Neural cell (in vitro differentiated cells): ENCODE results near the gene FYB1. TPM values are rescaled to one million over a fixed set of nuclear protein-coding genes. Genes with fewer than 3 reads are reported as not detected.

Experiments used
- H2AFZ ChIP-seq: fragments of 200-600, 300-800 bp; sonication (generic), shearing (Covaris generic); 2 replicates; pipeline ENCODE4 v1.6.0; 2014; ENCODE audit warnings: low read depth, mild to moderate bottlenecking, antibody characterized with exemption, low read length, moderate library complexity
- H3F3A ChIP-seq: fragments of 200-600 bp; shearing (Covaris generic); 2 replicates; pipeline ENCODE4 v1.6.1; 2016; ENCODE audit warnings: mild to moderate bottlenecking, moderate library complexity, mixed read lengths, antibody characterized with exemption, low read length; ENCODE audit not compliant: insufficient read depth, poor library complexity, severe bottlenecking
- H3K27ac ChIP-seq: fragments of 200-600, 300-800 bp; sonication (generic), shearing (Covaris generic); 2 replicates; pipeline ENCODE4 v1.5.1; 2014; ENCODE audit warnings: mild to moderate bottlenecking, low read length, moderate library complexity
- H3K27me3 ChIP-seq: fragments of 300-800, 200-600 bp; sonication (generic), shearing (Covaris generic); 2 replicates; pipeline ENCODE4 v1.6.0; 2014; ENCODE audit warnings: mild to moderate bottlenecking, low read depth, low read length, moderate library complexity; ENCODE audit not compliant: insufficient read depth
- H3K36me3 ChIP-seq: fragments of 300-800, 200-600 bp; sonication (generic), shearing (Covaris generic); 2 replicates; pipeline ENCODE4 v1.5.1; 2014; ENCODE audit warnings: mild to moderate bottlenecking, antibody characterized with exemption, low read length, moderate library complexity; ENCODE audit not compliant: insufficient read depth
- H3K4me2 ChIP-seq: fragments of 300-800, 200-600 bp; sonication (generic), shearing (Covaris generic); 2 replicates; pipeline ENCODE4 v1.6.0; 2014; ENCODE audit warnings: mild to moderate bottlenecking, low read length
- H3K4me3 ChIP-seq: fragments of 300-800, 200-600 bp; sonication (generic), shearing (Covaris generic); 2 replicates; pipeline ENCODE4 v1.5.1; 2014; ENCODE audit warnings: mild to moderate bottlenecking, low read length, moderate library complexity
- H3K79me2 ChIP-seq: fragments of 200-600 bp; shearing (Covaris generic); replicated peaks from 2 replicates; pipeline ENCODE4 v1.6.0; 2014; ENCODE audit warnings: mild to moderate bottlenecking, low read length, moderate library complexity; ENCODE audit not compliant: insufficient read depth
- H3K9ac ChIP-seq: fragments of 300-800, 200-600 bp; sonication (generic), shearing (Covaris generic); 2 replicates; pipeline ENCODE4 v1.6.1; 2016; ENCODE audit warnings: mild to moderate bottlenecking, low read length, mixed read lengths
- H3K9me2 ChIP-seq: fragments of 200-600 bp; shearing (Covaris generic); 2 replicates; pipeline ENCODE4 v1.6.1; 2016; ENCODE audit warnings: mild to moderate bottlenecking, low read length, mixed read lengths; ENCODE audit not compliant: insufficient read depth
- H3K9me3 ChIP-seq: fragments of 200-600, 300-800 bp; sonication (generic), shearing (Covaris generic); 2 replicates; pipeline ENCODE4 v1.6.1; 2016; ENCODE audit warnings: mild to moderate bottlenecking, mixed run types, low read length, moderate library complexity, mixed read lengths
- H4K20me1 ChIP-seq: fragments of 200-600 bp; shearing (Covaris generic); 2 replicates; pipeline ENCODE4 v1.6.1; 2016; ENCODE audit warnings: mild to moderate bottlenecking, mixed run types; ENCODE audit not compliant: insufficient read depth
- EP300 ChIP-seq: fragments of 450-650 bp; conservative IDR thresholded peaks from 2 replicates; pipeline ENCODE4 v1.6.1; 2014; ENCODE audit warnings: antibody characterized with exemption, mild to moderate bottlenecking, moderate library complexity; ENCODE audit not compliant: poor library complexity, severe bottlenecking
- EZH2 ChIP-seq: fragments of 200-600, 300-800 bp; shearing (Covaris generic), sonication (generic); IDR thresholded peaks from 2 replicates; pipeline ENCODE4 v1.6.1; 2014; ENCODE audit warnings: antibody characterized with exemption, low read length, borderline replicate concordance, mild to moderate bottlenecking; ENCODE audit not compliant: insufficient read depth, poor library complexity, severe bottlenecking
- MXI1 ChIP-seq: fragments of 450-650 bp; conservative IDR thresholded peaks from 2 replicates; pipeline ENCODE4 v1.6.1; 2014; ENCODE audit warnings: antibody characterized with exemption, mild to moderate bottlenecking; ENCODE audit not compliant: poor library complexity, severe bottlenecking
- POLR2AphosphoS5 ChIP-seq: IDR thresholded peaks from 2 replicates; pipeline ENCODE4 v1.6.1; 2012
- RAD21 ChIP-seq: fragments of 450-650 bp; conservative IDR thresholded peaks from 2 replicates; pipeline ENCODE4 v1.6.1; 2014; ENCODE audit warnings: antibody characterized with exemption, mild to moderate bottlenecking, moderate library complexity
- SMC3 ChIP-seq: fragments of 450-650 bp; conservative IDR thresholded peaks from 2 replicates; pipeline ENCODE4 v1.6.1; 2014; ENCODE audit warnings: antibody characterized with exemption, mild to moderate bottlenecking, moderate library complexity; ENCODE audit not compliant: poor library complexity
- polyA plus RNA-seq: library from polyadenylated mRNA; depleted of rRNA; stranded (reverse); fragments of >200 nt; gene quantifications from 2 replicates; pipeline ENCODE4 v1.2.3, GENCODE V29; 2014
- TF ChIP-seq, protein P1 (sequence below): IDR thresholded peaks from 2 replicates; pipeline ENCODE4 v1.6.1; 2012; ENCODE audit warnings: borderline replicate concordance
- TF ChIP-seq, protein P2 (sequence below): fragments of 450-650 bp; IDR thresholded peaks from 2 replicates; pipeline ENCODE4 v1.5.1; 2014; ENCODE audit warnings: antibody characterized with exemption, mild to moderate bottlenecking, moderate library complexity; ENCODE audit not compliant: poor library complexity, severe bottlenecking

The FYB1 gene
- polyA plus RNA-seq, 1 donor from 2014 or later, result not detected

DNA sequence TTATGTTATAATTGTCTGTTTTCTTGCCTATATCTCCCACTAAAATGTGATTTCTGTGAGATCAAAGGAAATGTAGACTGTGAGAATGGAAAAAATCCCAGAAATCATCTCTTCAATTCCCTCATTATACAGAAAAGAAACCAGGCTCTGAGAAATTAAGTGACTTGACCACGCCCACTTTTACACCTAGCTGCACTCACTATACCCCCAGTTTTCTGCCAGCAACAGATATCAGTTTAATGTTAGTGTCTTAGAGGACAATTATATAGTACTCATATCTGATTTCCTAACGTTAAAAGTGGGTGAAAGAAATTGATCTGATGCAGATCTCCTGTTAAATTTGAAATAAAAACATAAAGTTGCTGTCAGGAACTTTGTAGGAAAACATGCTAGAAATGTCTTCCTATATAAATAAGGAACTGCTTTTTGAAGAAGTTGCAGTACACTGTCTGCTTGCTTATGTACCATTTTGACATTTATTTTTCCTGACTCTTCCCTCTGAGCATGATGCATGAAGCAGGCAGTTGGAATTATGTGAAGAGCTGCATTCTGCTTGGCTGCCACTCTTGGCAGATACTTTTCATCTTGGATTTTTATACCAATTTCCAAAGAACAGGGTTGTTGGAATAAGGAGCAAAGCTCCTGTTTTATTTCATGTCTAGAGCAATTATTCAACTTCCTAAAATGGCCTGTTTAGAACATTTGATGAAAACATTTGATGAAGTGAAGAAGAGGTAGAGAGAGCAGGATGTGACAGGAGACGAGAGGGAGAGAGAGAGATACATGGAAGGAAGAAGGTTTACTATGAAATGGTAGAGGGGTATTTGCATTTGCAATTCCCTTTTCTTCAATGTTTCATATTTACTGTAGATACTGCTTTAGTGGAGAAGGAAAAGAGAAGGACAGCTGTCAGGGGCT, 87.9 kb downstream of the FYB1 start:
- H2AFZ ChIP-seq, result no peak overlapping the region
- no peak overlapping the region for H3K27ac ChIP-seq
- H3K4me3 ChIP-seq, result peak overlapping the region; percentile 26

DNA sequence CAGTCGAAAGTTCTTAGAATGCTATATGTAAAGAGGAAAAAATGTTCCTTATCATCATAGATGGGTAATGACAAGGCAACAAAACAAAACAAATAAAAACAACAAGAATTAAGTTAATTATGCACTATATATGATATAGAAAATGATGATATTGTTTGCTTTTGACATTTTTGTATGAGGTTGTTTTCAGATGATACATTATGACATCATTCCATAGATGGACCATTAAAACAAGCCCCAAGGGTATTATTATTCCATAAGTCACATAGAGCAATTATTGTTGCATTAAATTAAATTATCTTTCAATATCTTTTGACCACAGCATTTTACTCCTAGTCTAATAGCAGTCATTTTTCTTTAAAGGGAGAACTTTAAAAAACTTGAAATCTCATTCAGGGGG, 88.6 kb downstream of the FYB1 start:
- H3K27ac ChIP-seq, result no peak overlapping the region
- no peaks in the 10 kb centered on the region for H3K79me2 ChIP-seq
- no peak overlapping the region for H3K4me3 ChIP-seq

More for the DNA sequence above, 87.9 kb downstream of the FYB1 start:
- Histone ChIP-seq H3K9me2 (no peaks in the 10 kb centered on the region), H3K9ac (no peak overlapping the region), H3K27me3 (no peaks in the 10 kb centered on the region), H3K4me2 (no peak overlapping the region), H3K79me2 (no peaks in the 10 kb centered on the region), H3F3A (no peaks in the 10 kb centered on the region), H3K36me3 (no peaks in the 10 kb centered on the region), H4K20me1 (no peaks in the 10 kb centered on the region), H3K9me3 (no peaks in the 10 kb centered on the region)
- TF ChIP-seq SMC3, result no peak
- TF ChIP-seq, protein P1, sequence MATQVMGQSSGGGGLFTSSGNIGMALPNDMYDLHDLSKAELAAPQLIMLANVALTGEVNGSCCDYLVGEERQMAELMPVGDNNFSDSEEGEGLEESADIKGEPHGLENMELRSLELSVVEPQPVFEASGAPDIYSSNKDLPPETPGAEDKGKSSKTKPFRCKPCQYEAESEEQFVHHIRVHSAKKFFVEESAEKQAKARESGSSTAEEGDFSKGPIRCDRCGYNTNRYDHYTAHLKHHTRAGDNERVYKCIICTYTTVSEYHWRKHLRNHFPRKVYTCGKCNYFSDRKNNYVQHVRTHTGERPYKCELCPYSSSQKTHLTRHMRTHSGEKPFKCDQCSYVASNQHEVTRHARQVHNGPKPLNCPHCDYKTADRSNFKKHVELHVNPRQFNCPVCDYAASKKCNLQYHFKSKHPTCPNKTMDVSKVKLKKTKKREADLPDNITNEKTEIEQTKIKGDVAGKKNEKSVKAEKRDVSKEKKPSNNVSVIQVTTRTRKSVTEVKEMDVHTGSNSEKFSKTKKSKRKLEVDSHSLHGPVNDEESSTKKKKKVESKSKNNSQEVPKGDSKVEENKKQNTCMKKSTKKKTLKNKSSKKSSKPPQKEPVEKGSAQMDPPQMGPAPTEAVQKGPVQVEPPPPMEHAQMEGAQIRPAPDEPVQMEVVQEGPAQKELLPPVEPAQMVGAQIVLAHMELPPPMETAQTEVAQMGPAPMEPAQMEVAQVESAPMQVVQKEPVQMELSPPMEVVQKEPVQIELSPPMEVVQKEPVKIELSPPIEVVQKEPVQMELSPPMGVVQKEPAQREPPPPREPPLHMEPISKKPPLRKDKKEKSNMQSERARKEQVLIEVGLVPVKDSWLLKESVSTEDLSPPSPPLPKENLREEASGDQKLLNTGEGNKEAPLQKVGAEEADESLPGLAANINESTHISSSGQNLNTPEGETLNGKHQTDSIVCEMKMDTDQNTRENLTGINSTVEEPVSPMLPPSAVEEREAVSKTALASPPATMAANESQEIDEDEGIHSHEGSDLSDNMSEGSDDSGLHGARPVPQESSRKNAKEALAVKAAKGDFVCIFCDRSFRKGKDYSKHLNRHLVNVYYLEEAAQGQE, result peak; percentile 36
- no peak for TF ChIP-seq RAD21
- no peak for TF ChIP-seq MXI1
- TF ChIP-seq EZH2, result no peak
- TF ChIP-seq, protein P2, sequence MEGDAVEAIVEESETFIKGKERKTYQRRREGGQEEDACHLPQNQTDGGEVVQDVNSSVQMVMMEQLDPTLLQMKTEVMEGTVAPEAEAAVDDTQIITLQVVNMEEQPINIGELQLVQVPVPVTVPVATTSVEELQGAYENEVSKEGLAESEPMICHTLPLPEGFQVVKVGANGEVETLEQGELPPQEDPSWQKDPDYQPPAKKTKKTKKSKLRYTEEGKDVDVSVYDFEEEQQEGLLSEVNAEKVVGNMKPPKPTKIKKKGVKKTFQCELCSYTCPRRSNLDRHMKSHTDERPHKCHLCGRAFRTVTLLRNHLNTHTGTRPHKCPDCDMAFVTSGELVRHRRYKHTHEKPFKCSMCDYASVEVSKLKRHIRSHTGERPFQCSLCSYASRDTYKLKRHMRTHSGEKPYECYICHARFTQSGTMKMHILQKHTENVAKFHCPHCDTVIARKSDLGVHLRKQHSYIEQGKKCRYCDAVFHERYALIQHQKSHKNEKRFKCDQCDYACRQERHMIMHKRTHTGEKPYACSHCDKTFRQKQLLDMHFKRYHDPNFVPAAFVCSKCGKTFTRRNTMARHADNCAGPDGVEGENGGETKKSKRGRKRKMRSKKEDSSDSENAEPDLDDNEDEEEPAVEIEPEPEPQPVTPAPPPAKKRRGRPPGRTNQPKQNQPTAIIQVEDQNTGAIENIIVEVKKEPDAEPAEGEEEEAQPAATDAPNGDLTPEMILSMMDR, result no peak
- TF ChIP-seq POLR2AphosphoS5, result no peak

More for the DNA sequence above, 88.6 kb downstream of the FYB1 start:
- H3K4me2 ChIP-seq, result no peak overlapping the region
- no peak overlapping the region for H2AFZ ChIP-seq
- no peaks in the 10 kb centered on the region for H3K36me3 ChIP-seq
- H3K9me2 ChIP-seq, result no peaks in the 10 kb centered on the region
- H3K9ac ChIP-seq, result no peak overlapping the region
- no peaks in the 10 kb centered on the region for H4K20me1 ChIP-seq
- H3K27me3 ChIP-seq, result no peaks in the 10 kb centered on the region
- TF ChIP-seq SMC3 (no peak), EZH2 (no peak), EP300 (no peak), MXI1 (no peak), POLR2AphosphoS5 (no peak)
- TF ChIP-seq, protein P1, result no peak
- TF ChIP-seq, protein P2, result no peak
- no peaks in the 10 kb centered on the region for H3K9me3 ChIP-seq
- no peaks in the 10 kb centered on the region for H3F3A ChIP-seq
